B cell (primary cell): ENCODE results near the gene DCBLD2.

Experiments used
- CTCF ChIP-seq: fragments of 200-600 bp; IDR thresholded peaks from one replicate; pipeline ENCODE4 v1.8.0; 2022; ENCODE audit warnings: antibody characterized with exemption, mild to moderate bottlenecking
- EZH2 ChIP-seq: IDR thresholded peaks from 2 replicates; pipeline ENCODE4 v1.6.1; 2012; ENCODE audit warnings: borderline replicate concordance, low read depth, mild to moderate bottlenecking, moderate library complexity, low read length; ENCODE audit not compliant: insufficient read depth, poor library complexity, severe bottlenecking

- TF ChIP-seq CTCF (no peak), EZH2 (no peak)
Measured at GRCh38 chr3:98875535-98875934, 26.0 kb downstream of the DCBLD2 start.
